Epithelial cell of esophagus (primary cell): ENCODE measurements around the gene MAGEA9B.
"Not testable (repeated sequence)": the region's sequence is repeated elsewhere in the genome, so short reads cannot be mapped to it uniquely, and the experiment has no call there.

Source experiments
- DNase-seq: peaks from one replicate; pipeline ENCODE4 v3.0.0; 2010; ENCODE audit warnings: low read depth
- H3K4me3 ChIP-seq: 2 replicates; pipeline ENCODE4 v1.5.1; 2011; ENCODE audit warnings: mild to moderate bottlenecking, low read length, control low read depth
- TF ChIP-seq, protein P1 (sequence below): IDR thresholded peaks from 2 replicates; pipeline ENCODE4 v1.5.1; 2011; ENCODE audit warnings: low read depth, mild to moderate bottlenecking, low read length, control low read depth, inconsistent platforms; ENCODE audit not compliant: insufficient read depth; ENCODE audit errors: missing control alignments

Gene MAGEA9B

GRCh38 chrX:149587359-149587758 is at the start of gene MAGEA9B:
MAGEA9B (minus strand) TSS chrX:149587459; CDS start chrX:149583179, 4,280 bp downstream.
- not testable (repeated sequence) for DNase-seq

DNA sequence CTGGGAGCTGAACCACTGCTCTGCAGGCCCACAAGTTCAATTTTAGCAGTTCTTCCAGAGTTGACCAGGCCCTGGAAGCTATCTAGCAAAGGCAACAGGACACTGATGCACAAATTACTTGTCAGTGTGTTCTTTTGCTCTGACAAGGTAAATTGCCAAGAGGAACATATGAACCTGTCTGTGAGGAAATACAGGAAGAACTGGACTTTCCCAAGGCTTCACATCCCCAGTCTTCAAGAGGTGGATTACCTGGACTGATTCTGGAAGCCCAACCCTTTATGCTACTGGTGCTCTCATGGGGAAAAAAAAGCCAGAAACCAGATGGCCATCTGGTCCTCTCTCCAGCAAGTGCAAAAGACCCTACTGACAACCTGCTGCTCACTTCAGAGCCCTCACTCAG is 46.3 kb upstream of the MAGEA9B start:
- peak; percentile 55 for DNase-seq
- TF ChIP-seq, protein P1, sequence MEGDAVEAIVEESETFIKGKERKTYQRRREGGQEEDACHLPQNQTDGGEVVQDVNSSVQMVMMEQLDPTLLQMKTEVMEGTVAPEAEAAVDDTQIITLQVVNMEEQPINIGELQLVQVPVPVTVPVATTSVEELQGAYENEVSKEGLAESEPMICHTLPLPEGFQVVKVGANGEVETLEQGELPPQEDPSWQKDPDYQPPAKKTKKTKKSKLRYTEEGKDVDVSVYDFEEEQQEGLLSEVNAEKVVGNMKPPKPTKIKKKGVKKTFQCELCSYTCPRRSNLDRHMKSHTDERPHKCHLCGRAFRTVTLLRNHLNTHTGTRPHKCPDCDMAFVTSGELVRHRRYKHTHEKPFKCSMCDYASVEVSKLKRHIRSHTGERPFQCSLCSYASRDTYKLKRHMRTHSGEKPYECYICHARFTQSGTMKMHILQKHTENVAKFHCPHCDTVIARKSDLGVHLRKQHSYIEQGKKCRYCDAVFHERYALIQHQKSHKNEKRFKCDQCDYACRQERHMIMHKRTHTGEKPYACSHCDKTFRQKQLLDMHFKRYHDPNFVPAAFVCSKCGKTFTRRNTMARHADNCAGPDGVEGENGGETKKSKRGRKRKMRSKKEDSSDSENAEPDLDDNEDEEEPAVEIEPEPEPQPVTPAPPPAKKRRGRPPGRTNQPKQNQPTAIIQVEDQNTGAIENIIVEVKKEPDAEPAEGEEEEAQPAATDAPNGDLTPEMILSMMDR = no peak
- no peak overlapping the region for H3K4me3 ChIP-seq

More at GRCh38 chrX:149587359-149587758, at the start of gene MAGEA9B:
- not testable (repeated sequence) for H3K4me3 ChIP-seq

GRCh38 chrX:149631234-149632165 is 44.2 kb upstream of the MAGEA9B start, which contains the start of gene TMEM185A:
TMEM185A (minus strand) TSS chrX:149631792; CDS start chrX:149631580, 212 bp downstream.
- DNase-seq = peak; percentile 42
- H3K4me3 ChIP-seq = peak within 1 kb of the TSS; percentile 64
- TF ChIP-seq, protein P1 = no peak

DNA sequence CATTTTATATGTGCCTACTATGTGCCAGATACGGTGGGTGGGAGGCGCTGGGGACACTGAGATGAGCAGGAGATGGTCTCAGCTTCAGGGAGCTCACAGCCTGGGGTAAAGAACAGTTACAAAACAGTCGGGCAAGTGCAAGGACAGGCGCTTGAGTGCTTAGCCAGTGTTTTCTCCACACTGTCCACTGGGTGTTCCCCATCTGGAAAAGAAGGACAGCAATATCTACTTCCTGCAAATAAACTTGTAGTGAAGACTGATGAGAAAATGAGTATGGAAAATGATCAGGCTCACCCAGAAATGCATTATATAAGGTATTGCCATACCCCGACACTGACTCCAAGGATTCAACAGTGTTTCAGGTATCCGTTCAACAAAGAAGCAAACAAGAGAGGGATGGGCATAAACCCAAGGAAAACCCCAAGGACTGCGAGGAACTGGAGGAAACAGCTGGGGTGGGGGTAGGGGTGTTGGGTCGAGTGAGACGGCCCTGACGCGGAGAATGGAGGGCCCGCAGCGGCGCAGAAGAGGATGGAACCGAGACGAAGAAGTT is 43.5 kb upstream of the MAGEA9B start:
- H3K4me3 ChIP-seq = peak overlapping the region; percentile 64
- TF ChIP-seq, protein P1 = no peak
- DNase-seq = peak; percentile 39

DNA sequence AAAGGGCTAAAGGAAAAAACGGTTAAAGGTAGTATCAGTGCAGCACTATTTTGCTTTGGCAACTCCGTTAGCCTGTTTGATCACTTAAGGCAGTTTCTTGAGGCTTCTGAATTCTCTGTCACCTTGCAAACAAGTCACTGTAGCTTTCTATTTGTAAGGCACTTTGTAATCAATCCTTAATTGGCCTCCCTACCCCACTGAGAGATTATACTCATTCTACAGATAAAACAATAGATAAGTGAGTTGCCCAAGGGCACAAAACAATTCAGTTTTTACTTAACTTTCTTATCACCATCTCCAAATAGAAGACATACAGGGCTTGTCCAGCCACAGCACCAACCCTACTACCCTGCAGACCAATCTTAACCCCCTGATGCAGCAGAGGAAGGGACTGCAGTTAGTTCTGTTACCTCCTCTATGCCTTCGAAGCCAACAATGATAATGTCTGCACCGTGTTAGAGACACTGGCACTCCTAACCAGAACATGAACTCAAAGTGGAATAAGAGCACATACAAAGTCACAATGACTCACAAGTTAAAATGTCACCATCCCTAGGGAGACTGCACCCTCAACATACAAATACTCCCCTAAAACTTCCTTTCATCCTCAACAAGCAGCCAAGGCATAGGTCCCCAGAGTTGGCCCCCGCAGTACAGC is 42.6 kb upstream of the MAGEA9B start:
- H3K4me3 ChIP-seq = peak overlapping the region; percentile 64
- TF ChIP-seq, protein P1 = no peak
- no peak for DNase-seq

- H3K4me3 ChIP-seq = no peak overlapping the region
- DNase-seq = no peak
- TF ChIP-seq, protein P1 = no peak
These were observed 41.5 kb upstream of the MAGEA9B start for GRCh38 chrX:149628768-149629167.

GRCh38 chrX:149628280-149628679 is 41.0 kb upstream of the MAGEA9B start:
- TF ChIP-seq, protein P1 = no peak
- peak overlapping the region; percentile 5 for H3K4me3 ChIP-seq
- DNase-seq = peak; percentile 92

GRCh38 chrX:149626829-149627228 is 39.6 kb upstream of the MAGEA9B start:
- not testable (repeated sequence) for DNase-seq, H3K4me3 ChIP-seq

DNA sequence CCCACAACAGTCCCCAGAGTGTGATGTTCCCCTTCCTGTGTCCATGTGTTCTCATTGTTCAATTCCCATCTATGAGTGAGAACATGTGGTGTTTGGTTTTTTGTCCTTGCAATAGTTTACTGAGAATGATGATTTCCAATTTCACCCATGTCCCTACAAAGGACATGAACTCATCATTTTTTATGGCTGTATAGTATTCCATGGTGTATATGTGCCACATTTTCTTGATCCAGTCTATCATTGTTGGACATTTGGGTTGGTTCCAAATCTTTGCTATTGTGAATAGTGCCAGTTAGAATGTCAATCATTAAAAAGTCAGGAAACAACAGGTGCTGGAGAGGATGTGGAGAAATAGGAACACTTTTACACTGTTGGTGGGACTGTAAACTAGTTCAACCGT is 32.4 kb upstream of the MAGEA9B start:
- H3K4me3 ChIP-seq, DNase-seq: not testable (repeated sequence)
